Measurements from ENCODE around the gene IQCC.

Gene IQCC

DNA sequence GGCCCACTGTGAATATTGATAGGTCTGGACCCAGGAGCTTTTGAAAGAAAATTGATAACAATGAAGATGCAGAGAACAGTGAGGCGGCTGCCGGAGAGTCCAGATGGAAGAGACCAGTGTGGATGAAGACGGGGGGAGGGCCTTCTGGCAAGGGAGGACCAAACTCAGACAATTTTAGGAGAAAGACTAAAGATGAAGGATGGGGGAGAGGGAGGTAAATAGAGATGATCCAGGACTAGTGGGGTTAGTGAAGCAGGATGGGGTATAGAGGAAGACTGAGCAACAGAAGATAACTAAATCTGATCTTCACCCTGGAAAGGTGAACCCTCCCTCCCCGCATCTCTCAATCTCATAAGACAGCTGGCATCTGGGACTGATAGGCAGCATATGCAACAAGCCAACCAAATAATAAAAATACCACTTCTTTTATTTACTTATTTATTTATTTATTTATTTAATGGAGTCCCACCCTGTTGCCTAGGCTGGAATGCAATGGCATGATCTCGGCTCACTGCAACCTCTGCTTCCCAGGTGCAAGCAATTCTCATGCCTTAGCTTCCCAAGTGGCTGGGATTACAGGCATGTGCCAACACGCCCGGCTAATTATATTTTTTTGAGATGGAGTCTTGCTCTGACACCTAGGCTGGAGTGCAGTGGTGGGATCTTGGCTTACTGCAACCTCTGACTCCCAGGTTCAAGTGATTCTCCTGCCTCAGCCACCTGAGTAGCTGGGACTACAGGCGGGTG lies 27.3 kb downstream of the IQCC start:
- H3K4me3 ChIP-seq (ENCODE audit: low read depth in 1 of 2, low read length in 2 of 2): no peak overlapping the region
- no peaks in the 10 kb centered on the region for H3K27me3 ChIP-seq (ENCODE audit: low read depth, low read length)
- H3K27ac ChIP-seq (ENCODE audit: low read length): no peak overlapping the region
- H3K4me1 ChIP-seq (ENCODE audit: control insufficient read depth in 1 of 2, insufficient read depth in 2 of 2, low read length in 2 of 2): no peaks in the 10 kb centered on the region
- H3K9me3 ChIP-seq (ENCODE audit: control insufficient read depth in 1 of 2, low read length in 2 of 2): no peaks in the 10 kb centered on the region
- peaks cover 25 to 52% of the 10 kb centered on the region in 2 donors for H3K36me3 ChIP-seq (ENCODE audit: control insufficient read depth in 1 of 2, insufficient read depth in 2 of 2, low read length in 2 of 2)

DNA sequence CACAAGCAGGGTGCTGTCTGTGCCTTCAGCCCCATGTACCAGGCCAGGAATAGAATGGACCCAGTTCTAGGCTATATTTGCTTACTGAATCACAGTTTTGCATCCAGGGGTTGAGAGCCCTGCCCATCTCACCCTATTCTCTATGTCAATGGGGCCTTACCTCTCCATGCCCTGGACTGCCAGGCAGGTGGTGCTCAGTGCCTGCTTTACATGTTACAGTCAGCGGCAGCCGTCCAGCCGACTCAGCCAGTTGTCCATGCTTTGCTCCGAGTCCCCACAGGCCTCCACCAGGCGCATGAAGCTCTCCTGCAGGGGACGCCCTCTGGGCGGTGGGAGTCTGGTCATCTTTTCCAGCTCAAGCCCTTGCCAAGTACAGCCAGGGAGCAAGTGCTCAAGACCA lies 29.3 kb downstream of the IQCC start:
- Histone ChIP-seq H3K27ac (ENCODE audit: low read length) (no peak overlapping the region), H3K36me3 (ENCODE audit: control insufficient read depth in 1 of 2, insufficient read depth in 2 of 2, low read length in 2 of 2) (peaks cover 13 to 33% of the 10 kb centered on the region in 2 donors)

DNA sequence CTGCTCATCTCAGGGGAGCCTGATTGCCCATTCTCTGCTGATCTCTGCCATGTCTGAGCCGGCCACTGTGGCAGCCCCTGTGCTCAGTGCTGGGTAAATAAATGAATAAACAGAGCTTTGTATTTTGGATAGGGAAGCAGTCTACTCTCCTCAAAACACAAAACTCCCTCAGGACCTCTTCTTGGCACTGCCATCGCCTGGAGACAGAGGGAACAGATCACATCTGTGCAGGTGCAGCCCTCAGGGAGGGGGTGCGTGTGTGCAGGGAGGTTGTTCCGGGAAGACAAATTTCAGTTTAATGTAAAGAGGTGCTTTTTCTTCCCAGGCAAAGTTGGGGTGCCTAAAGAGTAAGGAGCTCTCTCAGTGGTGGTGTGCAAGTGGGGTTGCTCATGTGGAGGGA lies 33.9 kb downstream of the IQCC start:
- Histone ChIP-seq H3K4me3 (ENCODE audit: low read depth in 1 of 2, low read length in 2 of 2) (no peak overlapping the region), H3K27ac (ENCODE audit: low read length) (no peak overlapping the region), H3K27me3 (ENCODE audit: low read depth, low read length) (no peaks in the 10 kb centered on the region), H3K4me1 (ENCODE audit: control insufficient read depth in 1 of 2, insufficient read depth in 2 of 2, low read length in 2 of 2) (peaks cover 0 to 19% of the 10 kb centered on the region in 2 donors), H3K9me3 (ENCODE audit: control insufficient read depth in 1 of 2, low read length in 2 of 2) (no peaks in the 10 kb centered on the region), H3K36me3 (ENCODE audit: control insufficient read depth in 1 of 2, insufficient read depth in 2 of 2, low read length in 2 of 2) (no peaks in the 10 kb centered on the region)

More for the DNA sequence above, 29.3 kb downstream of the IQCC start:
- Histone ChIP-seq H3K27me3 (ENCODE audit: low read depth, low read length) (no peaks in the 10 kb centered on the region), H3K9me3 (ENCODE audit: control insufficient read depth in 1 of 2, low read length in 2 of 2) (no peaks in the 10 kb centered on the region), H3K4me1 (ENCODE audit: control insufficient read depth in 1 of 2, insufficient read depth in 2 of 2, low read length in 2 of 2) (peaks cover 0 to under 1% of the 10 kb centered on the region in 2 donors), H3K4me3 (ENCODE audit: low read depth in 1 of 2, low read length in 2 of 2) (no peak overlapping the region)

DNA sequence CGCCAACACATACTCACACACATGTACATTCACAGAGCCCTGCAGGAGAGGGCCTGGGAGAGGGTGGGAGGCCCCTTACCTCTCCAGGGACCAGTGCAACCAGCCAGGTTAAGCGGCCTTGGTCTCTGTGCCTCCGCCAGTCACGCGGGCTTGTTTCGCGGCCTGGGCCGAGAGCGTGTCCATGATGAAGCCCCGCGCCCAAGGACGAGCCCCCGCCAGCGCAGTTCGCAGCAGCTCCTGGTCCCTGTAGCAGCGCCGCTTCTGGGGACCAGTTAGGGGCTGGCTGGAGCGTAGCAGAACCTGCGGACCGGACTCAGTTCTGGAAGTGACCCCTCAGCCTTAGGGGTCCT lies 34.3 kb downstream of the IQCC start:
- Histone ChIP-seq H3K9me3 (ENCODE audit: control insufficient read depth in 1 of 2, low read length in 2 of 2) (no peaks in the 10 kb centered on the region), H3K27ac (ENCODE audit: low read length) (no peak overlapping the region), H3K27me3 (ENCODE audit: low read depth, low read length) (no peaks in the 10 kb centered on the region), H3K4me1 (ENCODE audit: control insufficient read depth in 1 of 2, insufficient read depth in 2 of 2, low read length in 2 of 2) (peaks cover 0 to 19% of the 10 kb centered on the region in 2 donors), H3K4me3 (ENCODE audit: low read depth in 1 of 2, low read length in 2 of 2) (peak overlapping the region; percentile 75 to 80), H3K36me3 (ENCODE audit: control insufficient read depth in 1 of 2, insufficient read depth in 2 of 2, low read length in 2 of 2) (no peaks in the 10 kb centered on the region)

DNA sequence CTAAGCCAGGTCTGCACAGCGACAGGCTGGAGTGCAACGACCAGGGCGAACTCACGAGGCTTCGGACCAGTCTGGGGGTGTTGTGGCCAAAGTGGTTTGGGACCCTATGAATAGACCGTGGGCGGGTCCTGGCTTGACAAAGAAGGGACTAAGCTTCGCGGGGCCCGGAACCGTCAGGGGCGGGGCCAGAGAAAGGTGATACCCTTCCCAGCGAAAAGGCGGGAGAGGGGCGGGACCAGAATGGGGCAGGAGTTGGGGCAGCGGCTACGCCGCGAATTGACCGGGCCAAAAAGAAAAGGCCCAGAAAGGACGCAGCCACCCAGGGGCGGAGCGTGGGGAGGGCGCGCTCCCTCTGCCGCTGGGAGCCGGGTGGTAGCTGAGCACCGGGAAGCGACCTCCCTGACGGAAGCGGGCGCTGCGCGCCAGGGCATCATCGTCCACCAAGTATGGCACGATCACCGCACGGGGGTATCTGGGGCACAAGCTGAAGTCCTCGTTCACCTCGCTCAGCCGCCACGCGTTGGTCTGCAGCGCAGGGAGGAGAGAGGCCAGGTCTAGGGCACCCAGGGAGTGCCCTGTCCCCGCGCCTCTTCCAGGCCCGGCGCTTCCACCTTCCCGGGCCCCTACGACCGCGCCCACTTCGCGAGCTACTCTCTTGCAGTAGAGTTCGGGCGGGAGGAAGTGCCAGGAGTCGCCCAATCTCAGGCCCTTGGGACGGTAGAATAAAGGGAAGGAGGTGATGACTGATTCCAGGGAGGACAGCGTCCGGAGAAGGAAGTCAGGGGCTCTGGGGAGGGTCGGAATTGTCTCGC lies 34.9 kb downstream of the IQCC start:
- Histone ChIP-seq H3K36me3 (ENCODE audit: control insufficient read depth in 1 of 2, insufficient read depth in 2 of 2, low read length in 2 of 2) (no peaks in the 10 kb centered on the region), H3K4me1 (ENCODE audit: control insufficient read depth in 1 of 2, insufficient read depth in 2 of 2, low read length in 2 of 2) (peaks cover 0 to 19% of the 10 kb centered on the region in 2 donors), H3K4me3 (ENCODE audit: low read depth in 1 of 2, low read length in 2 of 2) (peak overlapping the region; percentile 75 to 80), H3K27me3 (ENCODE audit: low read depth, low read length) (no peaks in the 10 kb centered on the region), H3K9me3 (ENCODE audit: control insufficient read depth in 1 of 2, low read length in 2 of 2) (no peaks in the 10 kb centered on the region), H3K27ac (ENCODE audit: low read length) (no peak overlapping the region)

DNA sequence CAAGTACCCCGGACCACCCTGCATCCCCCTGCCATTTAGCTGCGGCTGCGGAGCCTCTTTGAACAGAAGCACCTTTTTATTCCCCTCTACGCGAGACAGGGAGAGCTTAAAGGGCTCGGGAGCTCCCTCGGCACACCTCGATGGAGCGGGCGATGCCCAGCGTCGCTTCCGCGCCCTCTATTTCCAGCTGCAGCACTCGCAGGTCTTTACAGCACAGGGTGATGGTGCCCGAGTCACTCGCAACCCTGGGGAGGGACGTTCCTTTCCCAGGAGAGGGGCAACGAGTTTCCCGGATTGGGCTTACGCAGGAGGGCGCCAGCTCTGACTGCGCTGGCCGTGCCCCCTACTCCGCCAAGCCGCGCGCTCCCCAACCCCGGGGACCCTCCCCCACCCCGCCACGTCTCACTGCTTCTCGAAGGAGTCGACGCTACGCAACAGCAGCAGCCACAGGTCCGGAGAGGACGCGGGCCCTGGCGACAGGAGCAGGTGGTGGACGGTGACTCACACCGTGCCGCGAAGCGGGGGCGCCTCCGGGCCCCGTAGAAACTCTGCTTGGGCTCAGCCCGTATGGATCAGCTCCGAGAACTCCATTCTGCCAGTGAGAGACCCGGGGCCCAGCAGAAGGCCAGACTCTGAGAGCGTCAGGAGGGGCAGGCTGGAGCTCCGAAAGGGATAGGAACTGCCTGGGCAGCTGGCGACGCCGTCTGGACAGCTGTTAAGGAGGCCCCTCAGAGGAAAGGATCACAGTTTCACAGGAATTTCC lies 35.7 kb downstream of the IQCC start:
- Histone ChIP-seq H3K4me1 (ENCODE audit: control insufficient read depth in 1 of 2, insufficient read depth in 2 of 2, low read length in 2 of 2) (peaks cover 0 to 19% of the 10 kb centered on the region in 2 donors), H3K27me3 (ENCODE audit: low read depth, low read length) (no peaks in the 10 kb centered on the region), H3K4me3 (ENCODE audit: low read depth in 1 of 2, low read length in 2 of 2) (peak overlapping the region; percentile 75 to 80), H3K36me3 (ENCODE audit: control insufficient read depth in 1 of 2, insufficient read depth in 2 of 2, low read length in 2 of 2) (no peaks in the 10 kb centered on the region), H3K27ac (ENCODE audit: low read length) (peak overlapping the region; percentile 45), H3K9me3 (ENCODE audit: control insufficient read depth in 1 of 2, low read length in 2 of 2) (no peaks in the 10 kb centered on the region)

DNA sequence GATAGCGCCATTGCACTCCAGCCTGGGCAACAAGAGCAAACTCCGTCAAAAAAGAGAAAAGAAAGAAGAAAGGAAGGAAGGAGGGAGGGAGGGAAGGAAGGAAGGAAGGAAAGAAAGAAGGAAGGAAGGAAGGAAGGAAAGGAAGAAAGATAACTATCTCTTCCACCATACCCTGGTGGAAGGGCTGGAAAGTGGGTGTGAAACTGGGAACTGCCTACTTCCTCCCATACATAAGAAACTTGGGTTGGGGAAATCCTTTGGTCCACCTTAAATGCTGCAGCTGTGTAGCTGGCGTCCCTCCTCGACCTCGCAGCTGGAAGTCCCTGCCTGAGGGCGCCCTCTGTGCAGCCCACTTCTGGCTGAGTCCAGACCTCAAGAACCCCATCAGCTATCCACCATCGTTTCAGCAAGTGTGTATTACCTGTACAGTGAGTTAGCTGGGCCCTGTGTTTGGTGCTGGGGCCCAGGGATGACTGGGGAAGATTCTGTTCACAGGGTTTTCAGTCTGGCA lies 36.9 kb downstream of the IQCC start:
- no peak overlapping the region for H3K4me3 ChIP-seq (ENCODE audit: low read depth in 1 of 2, low read length in 2 of 2)
- H3K27ac ChIP-seq (ENCODE audit: low read length): no peak overlapping the region
- no peaks in the 10 kb centered on the region for H3K9me3 ChIP-seq (ENCODE audit: control insufficient read depth in 1 of 2, low read length in 2 of 2)
- H3K27me3 ChIP-seq (ENCODE audit: low read depth, low read length): no peaks in the 10 kb centered on the region
- no peaks in the 10 kb centered on the region for H3K36me3 ChIP-seq (ENCODE audit: control insufficient read depth in 1 of 2, insufficient read depth in 2 of 2, low read length in 2 of 2)
- H3K4me1 ChIP-seq (ENCODE audit: control insufficient read depth in 1 of 2, insufficient read depth in 2 of 2, low read length in 2 of 2): peaks cover 0 to 27% of the 10 kb centered on the region in 2 donors

DNA sequence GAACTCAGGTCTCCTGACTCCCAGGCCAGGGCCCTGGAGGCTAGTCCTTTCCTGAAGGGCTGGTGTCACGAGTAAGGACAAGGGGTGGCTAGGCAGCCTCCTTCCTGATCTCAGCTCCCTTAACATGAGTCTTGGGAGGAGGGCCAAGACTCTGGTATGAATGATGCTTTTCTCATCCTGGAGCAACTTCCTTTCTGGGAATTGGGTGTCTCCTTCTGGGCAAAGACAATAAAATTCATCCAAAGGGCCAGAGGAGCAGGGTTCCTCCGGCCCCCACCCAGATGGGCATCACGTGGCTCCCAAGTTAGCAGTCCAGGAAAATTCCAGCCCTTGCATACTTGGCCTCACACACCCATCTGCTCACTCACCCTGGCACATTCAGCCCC lies 41.4 kb downstream of the IQCC start, which contains the start of gene FAM167B:
Gene FAM167B (plus strand): TSS at position 335 of the 386 bp plus-strand sequence. CDS start 200 bp downstream, outside the sequence.
- no peaks in the 10 kb centered on the region for H3K36me3 ChIP-seq (ENCODE audit: control insufficient read depth in 1 of 2, insufficient read depth in 2 of 2, low read length in 2 of 2)
- H3K4me1 ChIP-seq (ENCODE audit: control insufficient read depth in 1 of 2, insufficient read depth in 2 of 2, low read length in 2 of 2): peaks cover 5 to 14% of the 10 kb centered on the region in 2 donors
- no peaks in the 10 kb centered on the region for H3K27me3 ChIP-seq (ENCODE audit: low read depth, low read length)
- H3K27ac ChIP-seq (ENCODE audit: low read length): peak within 1 kb of the TSS; percentile 39
- no peaks in the 10 kb centered on the region for H3K9me3 ChIP-seq (ENCODE audit: control insufficient read depth in 1 of 2, low read length in 2 of 2)
- no peak within 1 kb of the TSS for H3K4me3 ChIP-seq (ENCODE audit: low read depth in 1 of 2, low read length in 2 of 2)

DNA sequence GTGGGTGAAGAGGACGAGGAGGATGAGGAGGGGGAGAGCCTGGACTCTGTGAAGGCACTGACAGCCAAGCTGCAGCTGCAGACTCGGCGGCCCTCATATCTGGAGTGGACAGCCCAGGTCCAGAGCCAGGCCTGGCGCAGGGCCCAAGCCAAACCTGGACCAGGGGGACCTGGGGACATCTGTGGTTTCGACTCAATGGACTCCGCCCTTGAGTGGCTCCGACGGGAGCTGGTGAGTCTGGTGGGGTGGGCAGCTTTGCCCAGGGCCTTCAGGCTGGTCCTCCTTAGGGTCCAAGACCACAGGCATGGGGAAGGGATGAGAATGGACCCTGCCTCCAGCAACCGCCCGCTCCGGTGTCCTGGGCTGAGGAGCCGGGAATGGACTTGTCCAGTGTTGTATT lies 42.0 kb downstream of the IQCC start:
- H3K27ac ChIP-seq (ENCODE audit: low read length): peak overlapping the region; percentile 39
- no peaks in the 10 kb centered on the region for H3K27me3 ChIP-seq (ENCODE audit: low read depth, low read length)
- H3K4me3 ChIP-seq (ENCODE audit: low read depth in 1 of 2, low read length in 2 of 2): no peak overlapping the region
- H3K9me3 ChIP-seq (ENCODE audit: control insufficient read depth in 1 of 2, low read length in 2 of 2): no peaks in the 10 kb centered on the region
- H3K4me1 ChIP-seq (ENCODE audit: control insufficient read depth in 1 of 2, insufficient read depth in 2 of 2, low read length in 2 of 2): peaks cover 5 to 12% of the 10 kb centered on the region in 2 donors
- H3K36me3 ChIP-seq (ENCODE audit: control insufficient read depth in 1 of 2, insufficient read depth in 2 of 2, low read length in 2 of 2): no peaks in the 10 kb centered on the region

DNA sequence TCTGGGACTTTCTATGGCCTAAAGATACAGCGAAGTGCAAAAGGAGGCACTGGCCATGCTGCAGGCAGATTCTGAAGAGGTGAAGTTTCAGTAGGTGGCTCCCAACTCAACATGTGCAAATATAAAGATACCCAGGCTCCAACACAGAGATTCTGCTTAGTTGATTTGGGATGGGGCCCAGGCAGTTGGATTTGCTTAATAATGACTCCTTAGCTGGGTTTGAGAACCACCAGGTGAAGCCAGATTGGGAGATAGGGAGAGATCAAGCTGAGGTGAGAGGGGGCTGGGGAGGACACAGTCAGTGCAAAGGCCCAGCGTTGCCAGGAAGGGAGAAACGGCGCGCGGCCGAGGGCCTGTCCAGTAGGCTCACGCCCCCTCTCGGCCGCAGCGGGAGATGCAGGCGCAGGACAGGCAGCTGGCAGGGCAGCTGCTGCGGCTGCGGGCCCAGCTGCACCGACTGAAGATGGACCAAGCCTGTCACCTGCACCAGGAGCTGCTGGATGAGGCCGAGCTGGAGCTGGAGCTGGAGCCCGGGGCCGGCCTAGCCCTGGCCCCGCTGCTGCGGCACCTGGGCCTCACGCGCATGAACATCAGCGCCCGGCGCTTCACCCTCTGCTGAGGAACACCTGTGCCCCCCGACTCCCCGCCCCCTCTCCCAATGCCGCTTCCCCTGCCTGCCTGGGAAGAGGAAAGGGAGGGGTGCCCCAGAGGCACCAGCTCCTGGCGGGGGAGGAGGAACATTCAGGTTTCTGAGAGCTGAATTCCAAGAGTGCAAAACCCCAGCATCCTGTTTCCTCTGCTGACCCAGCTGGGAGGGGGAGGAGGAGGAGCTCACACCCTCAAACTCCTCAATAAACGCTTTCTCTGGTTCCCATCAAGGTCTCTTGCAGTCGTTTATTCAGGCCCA lies 42.8 kb downstream of the IQCC start:
- H3K27ac ChIP-seq (ENCODE audit: low read length): no peak overlapping the region
- peaks cover 5 to 12% of the 10 kb centered on the region in 2 donors for H3K4me1 ChIP-seq (ENCODE audit: control insufficient read depth in 1 of 2, insufficient read depth in 2 of 2, low read length in 2 of 2)
- H3K27me3 ChIP-seq (ENCODE audit: low read depth, low read length): no peaks in the 10 kb centered on the region
- H3K4me3 ChIP-seq (ENCODE audit: low read depth in 1 of 2, low read length in 2 of 2): no peak overlapping the region
- no peaks in the 10 kb centered on the region for H3K9me3 ChIP-seq (ENCODE audit: control insufficient read depth in 1 of 2, low read length in 2 of 2)
- H3K36me3 ChIP-seq (ENCODE audit: control insufficient read depth in 1 of 2, insufficient read depth in 2 of 2, low read length in 2 of 2): no peaks in the 10 kb centered on the region
